ENCODE data around the gene LY6G6C.
A peak's percentile ranks its signal among the peaks of the same experiment; 100 is the strongest.
"Not testable (repeated sequence)": the region's sequence is repeated elsewhere in the genome, so short reads cannot be mapped to it uniquely, and the experiment has no call there.

LY6G6C gene

GRCh38 chr6:31709157-31709556 lies 12.4 kb downstream of the LY6G6C start:
- not testable (repeated sequence) for H3K4me3 Mint-ChIP-seq; H3K27me3 Mint-ChIP-seq; H3K36me3 Mint-ChIP-seq (ENCODE audit: low read depth); H3K4me1 Mint-ChIP-seq; H3K27ac Mint-ChIP-seq; ATAC-seq; H3K9me3 Mint-ChIP-seq; DNase-seq

DNA sequence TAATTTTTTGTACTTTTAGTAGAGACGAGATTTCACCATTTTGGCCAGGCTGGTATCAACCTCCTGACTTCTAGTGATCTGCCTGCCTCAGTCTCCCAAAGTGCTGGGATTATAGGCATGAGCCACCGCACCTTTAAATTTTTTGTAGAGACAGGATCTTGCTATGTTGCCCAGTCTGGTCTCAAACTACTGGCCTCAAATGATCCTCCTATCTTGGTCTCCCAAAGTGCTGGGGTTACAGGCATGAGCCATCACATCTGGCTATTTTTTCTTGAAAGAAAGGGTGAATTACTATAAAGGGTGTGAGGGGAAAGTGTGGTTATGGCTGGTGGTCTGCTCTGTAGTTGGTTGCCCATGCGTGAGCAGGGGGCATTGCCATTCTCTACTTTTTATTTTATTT lies 13.3 kb downstream of the LY6G6C start:
- no peak for ATAC-seq
- Mint-ChIP-seq H3K27me3 (no peaks in the 10 kb centered on the region), H3K9me3 (no peaks in the 10 kb centered on the region), H3K4me3 (no peak overlapping the region), H3K4me1 (peaks cover 14% of the 10 kb centered on the region), H3K36me3 (ENCODE audit: low read depth) (no peaks in the 10 kb centered on the region), H3K27ac (no peak overlapping the region)
- no peak for DNase-seq

- H3K27me3 Mint-ChIP-seq = no peaks in the 10 kb centered on the region
- ATAC-seq (no peak), DNase-seq (no peak)
- H3K4me3 Mint-ChIP-seq = no peak overlapping the region
- no peak overlapping the region for H3K27ac Mint-ChIP-seq
- H3K36me3 Mint-ChIP-seq (ENCODE audit: low read depth) = no peaks in the 10 kb centered on the region
- no peaks in the 10 kb centered on the region for H3K9me3 Mint-ChIP-seq
- H3K4me1 Mint-ChIP-seq = peaks cover 15% of the 10 kb centered on the region
Measured at GRCh38 chr6:31707701-31708100, 13.8 kb downstream of the LY6G6C start.

DNA sequence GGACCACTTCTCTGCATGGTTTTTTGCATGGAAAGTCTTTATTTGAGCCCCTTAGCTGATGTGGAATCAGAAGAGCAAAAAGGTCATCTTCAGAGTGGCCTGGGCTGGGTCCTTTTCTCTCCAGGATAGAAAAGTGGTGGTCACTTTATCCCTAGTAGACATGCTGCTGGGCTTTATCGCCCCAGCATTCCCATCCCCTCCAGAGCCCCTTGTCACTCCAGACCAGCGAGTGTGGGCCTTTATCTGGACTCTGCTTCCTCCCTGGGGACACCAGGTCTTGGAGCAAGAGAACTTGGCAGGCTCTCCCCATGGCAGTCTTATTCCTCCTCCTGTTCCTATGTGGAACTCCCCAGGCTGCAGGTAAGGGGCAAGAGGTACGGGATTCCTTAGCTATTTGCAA lies 14.9 kb downstream of the LY6G6C start, which contains the start of gene LY6G6F:
TSS of gene LY6G6F (plus strand) at position 268 of the 400 bp plus-strand sequence. CDS start at position 309, 41 bp downstream.
- Mint-ChIP-seq H3K4me3 (no peak within 1 kb of the TSS), H3K9me3 (no peaks in the 10 kb centered on the region), H3K36me3 (ENCODE audit: low read depth) (no peaks in the 10 kb centered on the region), H3K27ac (no peak within 1 kb of the TSS), H3K27me3 (no peaks in the 10 kb centered on the region), H3K4me1 (peaks cover 21% of the 10 kb centered on the region)
- DNase-seq = no peak
- ATAC-seq = no peak

DNA sequence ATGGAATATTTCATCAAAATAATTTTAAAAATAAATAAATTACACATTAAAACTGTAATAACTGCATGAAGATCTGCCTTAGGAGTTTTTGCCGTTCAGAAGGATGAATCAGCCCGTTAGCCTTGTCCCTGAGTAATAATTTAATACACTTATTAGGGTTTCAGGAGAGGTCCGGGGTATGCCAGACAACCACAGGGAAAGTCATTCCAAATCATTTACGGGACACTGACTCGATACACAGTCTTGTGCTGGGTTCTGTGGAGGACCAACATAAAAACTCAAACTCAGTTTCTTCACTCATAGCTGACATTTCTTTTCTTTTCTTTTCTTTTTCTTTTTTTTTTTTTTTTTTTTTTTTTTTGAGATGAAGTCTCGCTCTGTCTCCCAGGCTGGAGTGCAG lies 15.6 kb downstream of the LY6G6C start:
- Mint-ChIP-seq H3K4me1 (peaks cover 24% of the 10 kb centered on the region), H3K27me3 (no peaks in the 10 kb centered on the region), H3K9me3 (no peaks in the 10 kb centered on the region), H3K4me3 (no peak overlapping the region), H3K36me3 (ENCODE audit: low read depth) (no peaks in the 10 kb centered on the region), H3K27ac (no peak overlapping the region)
- DNase-seq (no peak), ATAC-seq (no peak)

GRCh38 chr6:31702819-31703716 lies 18.5 kb downstream of the LY6G6C start, which contains the start of gene ABHD16A:
Gene ABHD16A (minus strand): TSS chr6:31703324. CDS start chr6:31703281, 43 bp downstream.
- Mint-ChIP-seq H3K9me3 (no peaks in the 10 kb centered on the region), H3K4me1 (peaks cover 26% of the 10 kb centered on the region), H3K27ac (peak within 1 kb of the TSS; percentile 93), H3K36me3 (ENCODE audit: low read depth) (peaks cover 2% of the 10 kb centered on the region), H3K27me3 (no peaks in the 10 kb centered on the region), H3K4me3 (peak within 1 kb of the TSS; percentile 98)
- peak; percentile 98 for DNase-seq
- ATAC-seq = peak; percentile 95

DNA sequence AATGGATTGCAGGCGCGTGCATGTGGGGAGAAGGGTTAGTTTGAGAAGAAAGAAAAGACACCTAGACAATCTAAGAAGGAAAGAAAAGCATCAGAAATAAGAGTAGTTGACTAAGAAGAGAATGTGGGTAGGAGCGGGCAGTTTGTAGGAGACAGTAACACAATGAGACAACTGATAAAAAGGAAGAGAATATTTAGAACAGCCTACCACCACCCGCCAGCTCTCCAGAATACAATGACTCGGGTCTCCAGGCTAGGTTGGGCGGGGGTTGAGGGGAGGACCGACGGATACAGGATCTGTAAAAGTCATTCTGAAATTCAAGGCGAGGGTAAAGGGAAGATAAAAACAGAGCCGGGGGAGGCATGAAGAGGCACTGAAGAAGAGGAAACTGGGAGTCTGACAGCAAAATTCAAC lies 19.1 kb downstream of the LY6G6C start:
- Mint-ChIP-seq H3K27ac (peak overlapping the region; percentile 93), H3K9me3 (no peaks in the 10 kb centered on the region), H3K4me1 (peaks cover 32% of the 10 kb centered on the region), H3K4me3 (peak overlapping the region; percentile 98), H3K27me3 (no peaks in the 10 kb centered on the region), H3K36me3 (ENCODE audit: low read depth) (peaks cover 9% of the 10 kb centered on the region)
- DNase-seq (peak; percentile 31), ATAC-seq (no peak)

DNA sequence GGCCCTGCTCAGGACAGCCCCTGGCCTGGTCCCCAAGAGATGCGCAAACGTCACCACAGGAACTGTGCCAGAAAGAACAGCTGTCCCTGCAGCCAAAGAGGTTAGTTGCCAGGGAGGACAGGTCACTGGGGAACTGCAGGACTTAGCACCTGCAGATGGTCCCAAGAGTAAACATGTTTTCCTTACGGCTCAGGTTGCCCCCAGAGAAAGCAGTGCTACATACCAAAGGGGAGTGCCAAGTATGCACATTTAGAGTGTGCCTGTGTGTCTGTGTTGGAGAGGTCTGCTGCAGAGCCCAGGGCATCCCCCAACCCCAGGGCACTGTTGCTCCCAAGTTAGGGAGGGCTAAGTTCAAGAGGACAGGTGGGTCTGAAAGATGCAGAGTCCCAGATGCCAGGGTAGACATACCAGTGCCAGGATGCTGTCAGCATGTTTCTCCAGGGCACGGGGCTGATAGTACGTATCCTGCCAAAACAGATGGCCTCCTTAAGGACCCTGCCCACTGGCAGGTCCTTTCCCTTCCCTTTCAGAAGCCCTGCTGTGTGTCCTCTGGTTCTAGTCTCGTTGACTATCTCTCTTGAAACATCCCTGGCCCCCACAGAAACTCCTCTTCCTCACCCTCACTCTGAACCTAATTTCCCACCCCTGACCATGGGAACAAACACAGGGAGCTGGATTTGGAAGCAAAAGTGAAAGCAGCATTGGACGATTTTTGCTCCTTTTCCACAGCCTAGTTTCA lies 19.7 kb downstream of the LY6G6C start:
- no peaks in the 10 kb centered on the region for H3K27me3 Mint-ChIP-seq
- H3K4me1 Mint-ChIP-seq = peaks cover 34% of the 10 kb centered on the region
- peaks cover 11% of the 10 kb centered on the region for H3K36me3 Mint-ChIP-seq (ENCODE audit: low read depth)
- no peaks in the 10 kb centered on the region for H3K9me3 Mint-ChIP-seq
- H3K4me3 Mint-ChIP-seq = peak overlapping the region; percentile 98
- ATAC-seq (no peak), DNase-seq (no peak)
- peak overlapping the region; percentile 93 for H3K27ac Mint-ChIP-seq

GRCh38 chr6:31700740-31701401 lies 20.7 kb downstream of the LY6G6C start:
- Mint-ChIP-seq H3K36me3 (ENCODE audit: low read depth) (peaks cover 15% of the 10 kb centered on the region), H3K27me3 (no peaks in the 10 kb centered on the region), H3K4me1 (peaks cover 34% of the 10 kb centered on the region), H3K9me3 (no peaks in the 10 kb centered on the region), H3K27ac (peak overlapping the region; percentile 14), H3K4me3 (peak overlapping the region; percentile 98)
- DNase-seq (no peak), ATAC-seq (no peak)

GRCh38 chr6:31697555-31697954 lies 24.0 kb downstream of the LY6G6C start:
- ATAC-seq = peak; percentile 18
- DNase-seq = no peak
- peaks cover 27% of the 10 kb centered on the region for H3K4me1 Mint-ChIP-seq
- peak overlapping the region; percentile 53 for H3K27ac Mint-ChIP-seq
- H3K4me3 Mint-ChIP-seq = no peak overlapping the region
- no peaks in the 10 kb centered on the region for H3K27me3 Mint-ChIP-seq
- H3K9me3 Mint-ChIP-seq = no peaks in the 10 kb centered on the region
- peaks cover 22% of the 10 kb centered on the region for H3K36me3 Mint-ChIP-seq (ENCODE audit: low read depth)

- ATAC-seq (no peak), DNase-seq (no peak)
- H3K36me3 Mint-ChIP-seq (ENCODE audit: low read depth) = peaks cover 21% of the 10 kb centered on the region
- H3K27me3 Mint-ChIP-seq = no peaks in the 10 kb centered on the region
- H3K9me3 Mint-ChIP-seq = no peaks in the 10 kb centered on the region
- peaks cover 18% of the 10 kb centered on the region for H3K4me1 Mint-ChIP-seq
- H3K4me3 Mint-ChIP-seq = no peak overlapping the region
- H3K27ac Mint-ChIP-seq = no peak overlapping the region
Measured at GRCh38 chr6:31693535-31693934, 28.0 kb downstream of the LY6G6C start.

DNA sequence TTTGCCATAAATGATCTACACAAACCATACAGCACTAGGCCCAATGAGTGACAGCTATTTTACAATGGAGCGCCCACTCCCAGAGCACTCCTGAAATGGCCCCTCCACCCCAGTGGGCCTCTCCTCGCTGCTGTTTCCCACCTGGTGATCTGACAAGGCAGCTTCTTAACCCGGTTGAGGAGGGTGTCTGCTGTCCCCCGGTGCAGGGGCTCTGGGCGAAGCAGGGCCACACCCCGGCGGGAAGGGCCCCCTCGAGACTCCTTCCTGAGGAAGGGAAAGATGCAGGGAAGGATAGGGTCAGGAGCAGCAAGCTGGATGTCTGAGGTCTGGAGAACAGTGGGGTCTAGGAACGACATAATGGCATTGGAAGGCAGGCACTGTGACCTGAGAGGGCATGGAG lies 28.7 kb downstream of the LY6G6C start:
- Mint-ChIP-seq H3K27me3 (no peaks in the 10 kb centered on the region), H3K4me3 (no peak overlapping the region), H3K9me3 (no peaks in the 10 kb centered on the region), H3K27ac (no peak overlapping the region), H3K36me3 (ENCODE audit: low read depth) (peaks cover 20% of the 10 kb centered on the region), H3K4me1 (peaks cover 16% of the 10 kb centered on the region)
- no peak for DNase-seq
- ATAC-seq = no peak

DNA sequence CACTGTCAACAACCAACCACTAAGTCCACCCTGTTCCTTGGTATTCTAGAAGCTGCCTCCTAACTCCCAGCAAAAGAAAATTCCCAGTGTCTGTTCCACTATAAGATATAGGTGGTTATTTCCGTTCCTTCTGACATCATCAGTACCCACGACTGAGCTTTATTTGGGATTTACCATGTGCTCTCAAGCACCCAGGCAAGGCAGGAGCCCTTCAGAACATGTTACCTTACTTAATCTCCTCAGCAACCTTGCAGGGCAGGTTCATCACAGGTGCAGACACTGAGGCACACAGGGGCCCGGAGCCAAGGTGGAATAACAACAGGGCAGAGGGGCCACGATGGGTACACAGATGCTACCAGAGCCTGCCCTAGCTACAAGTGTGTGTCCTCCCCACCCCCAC lies 29.2 kb downstream of the LY6G6C start:
- Mint-ChIP-seq H3K27me3 (no peaks in the 10 kb centered on the region), H3K4me3 (no peak overlapping the region), H3K36me3 (ENCODE audit: low read depth) (peaks cover 20% of the 10 kb centered on the region), H3K9me3 (no peaks in the 10 kb centered on the region), H3K27ac (no peak overlapping the region), H3K4me1 (peaks cover 11% of the 10 kb centered on the region)
- ATAC-seq = no peak
- no peak for DNase-seq

- Mint-ChIP-seq H3K27ac (no peak overlapping the region), H3K36me3 (ENCODE audit: low read depth) (peaks cover 19% of the 10 kb centered on the region), H3K9me3 (no peaks in the 10 kb centered on the region), H3K4me3 (no peak overlapping the region), H3K27me3 (no peaks in the 10 kb centered on the region), H3K4me1 (peaks cover 10% of the 10 kb centered on the region)
- no peak for ATAC-seq
- DNase-seq = no peak
Measured at GRCh38 chr6:31691564-31692108, 29.9 kb downstream of the LY6G6C start.

Data from activated naive CD8-positive, alpha-beta T cell treated with anti-CD3 and anti-CD28 coated beads, Interleukin-2, amount 50 U/mL, for 24 hours (primary cell).